HG03575 (cell line): ENCODE measurements around the gene TTC7B.

Experiments
- ATAC-seq: cut with Tn5 transposase; IDR thresholded peaks from one replicate; pipeline ENCODE4 v1.9.1; 2021; ENCODE audit not compliant: unreplicated experiment, insufficient number of reproducible peaks, low FRiP score; ENCODE audit errors: extremely low read depth

TTC7B gene

GRCh38 chr14:90503582-90503981, 312.6 kb downstream of the TTC7B start:
- no peak for ATAC-seq

GRCh38 chr14:90502760-90503159, 313.5 kb downstream of the TTC7B start:
- ATAC-seq = no peak

- ATAC-seq = no peak
These were observed 315.4 kb downstream of the TTC7B start for GRCh38 chr14:90500665-90501370.

- ATAC-seq = no peak
These were observed 316.1 kb downstream of the TTC7B start for GRCh38 chr14:90499908-90500664.

GRCh38 chr14:90499121-90499520, 317.1 kb downstream of the TTC7B start:
- no peak for ATAC-seq

- ATAC-seq = no peak
These were observed 318.0 kb downstream of the TTC7B start for GRCh38 chr14:90498198-90498597.

GRCh38 chr14:90496379-90496778, 319.9 kb downstream of the TTC7B start:
- ATAC-seq = no peak

GRCh38 chr14:90495357-90496276, 320.6 kb downstream of the TTC7B start:
- ATAC-seq = no peak

- no peak for ATAC-seq
These were observed 324.2 kb downstream of the TTC7B start for GRCh38 chr14:90491911-90492531.

GRCh38 chr14:90491221-90491885, 324.9 kb downstream of the TTC7B start:
- no peak for ATAC-seq

- ATAC-seq = no peak
These were observed 325.5 kb downstream of the TTC7B start for GRCh38 chr14:90490720-90491050.

GRCh38 chr14:90489916-90490719, 326.1 kb downstream of the TTC7B start:
- no peak for ATAC-seq

GRCh38 chr14:90489306-90489705, 326.9 kb downstream of the TTC7B start:
- ATAC-seq = no peak

- no peak for ATAC-seq
These were observed 328.0 kb downstream of the TTC7B start for GRCh38 chr14:90488256-90488655.

- ATAC-seq = no peak
These were observed 328.8 kb downstream of the TTC7B start for GRCh38 chr14:90487462-90487861.

GRCh38 chr14:90487031-90487430, 329.2 kb downstream of the TTC7B start:
- ATAC-seq = no peak

GRCh38 chr14:90484291-90484690, 331.9 kb downstream of the TTC7B start:
- ATAC-seq = no peak

- ATAC-seq = no peak
These were observed 332.7 kb downstream of the TTC7B start for GRCh38 chr14:90483571-90483974.
